ENCODE results near the gene ZSCAN29. TPM values are rescaled to one million over a fixed set of nuclear protein-coding genes. Genes with fewer than 3 reads are reported as not detected.

Gene ZSCAN29
- total RNA-seq, 4 donors from 2014 or later = 5.4 to 39.3 (median 20.5) TPM

DNA sequence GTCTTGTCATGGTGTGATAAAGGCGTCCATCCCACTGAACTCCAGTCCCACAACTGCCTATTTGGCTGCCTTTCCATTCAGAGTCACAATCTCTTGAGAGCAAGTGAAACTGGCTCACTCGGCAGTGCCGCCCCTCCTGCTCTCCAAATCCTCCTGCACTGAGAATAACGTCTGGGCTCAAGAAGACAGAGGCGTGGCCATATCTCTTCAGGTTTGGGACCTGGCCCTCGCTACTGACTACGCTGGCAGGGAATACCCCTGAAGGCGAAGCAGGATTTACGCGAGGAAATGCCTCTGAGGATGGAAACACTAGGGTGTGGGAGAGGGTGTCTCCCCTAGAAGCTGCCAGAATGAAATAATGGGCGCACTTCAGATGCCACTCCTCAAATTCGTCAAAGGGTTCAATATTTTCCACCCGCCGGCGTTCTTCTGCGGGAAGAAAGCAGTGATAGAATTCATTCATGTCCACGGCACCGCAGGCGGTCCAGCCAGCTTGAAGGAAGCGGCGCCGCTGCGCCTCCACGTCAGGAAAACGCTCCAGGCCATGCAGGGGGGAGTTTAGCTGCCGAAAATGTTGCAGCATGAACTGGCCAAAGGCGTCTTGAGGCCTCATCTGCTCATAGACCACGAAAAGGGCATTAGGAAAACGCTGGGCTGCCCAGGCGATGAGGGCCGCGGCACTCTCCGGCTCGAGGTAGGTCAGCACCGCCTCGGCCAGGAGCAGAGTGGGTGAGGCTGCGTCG lies 41.5 kb downstream of the ZSCAN29 start:
- TF ChIP-seq, protein P1, sequence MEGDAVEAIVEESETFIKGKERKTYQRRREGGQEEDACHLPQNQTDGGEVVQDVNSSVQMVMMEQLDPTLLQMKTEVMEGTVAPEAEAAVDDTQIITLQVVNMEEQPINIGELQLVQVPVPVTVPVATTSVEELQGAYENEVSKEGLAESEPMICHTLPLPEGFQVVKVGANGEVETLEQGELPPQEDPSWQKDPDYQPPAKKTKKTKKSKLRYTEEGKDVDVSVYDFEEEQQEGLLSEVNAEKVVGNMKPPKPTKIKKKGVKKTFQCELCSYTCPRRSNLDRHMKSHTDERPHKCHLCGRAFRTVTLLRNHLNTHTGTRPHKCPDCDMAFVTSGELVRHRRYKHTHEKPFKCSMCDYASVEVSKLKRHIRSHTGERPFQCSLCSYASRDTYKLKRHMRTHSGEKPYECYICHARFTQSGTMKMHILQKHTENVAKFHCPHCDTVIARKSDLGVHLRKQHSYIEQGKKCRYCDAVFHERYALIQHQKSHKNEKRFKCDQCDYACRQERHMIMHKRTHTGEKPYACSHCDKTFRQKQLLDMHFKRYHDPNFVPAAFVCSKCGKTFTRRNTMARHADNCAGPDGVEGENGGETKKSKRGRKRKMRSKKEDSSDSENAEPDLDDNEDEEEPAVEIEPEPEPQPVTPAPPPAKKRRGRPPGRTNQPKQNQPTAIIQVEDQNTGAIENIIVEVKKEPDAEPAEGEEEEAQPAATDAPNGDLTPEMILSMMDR (IDR thresholded peaks at IDR 0.05) = no peak
- TF ChIP-seq POLR2A (IDR thresholded peaks at IDR 0.05) = no peak
- intact Hi-C loops (cut with DNase I; ENCODE audit: low total_unique reads) = no loop called here
- H3K9me3 ChIP-seq = no peaks in the 10 kb centered on the region
- peak overlapping the region; percentile 61 to 92 for H3K4me3 ChIP-seq
- no peaks in the 10 kb centered on the region for H3K36me3 ChIP-seq
- DNase-seq = peak in 1 of 2 donors; percentile 19
- H3K27me3 ChIP-seq = no peaks in the 10 kb centered on the region
- peak overlapping the region; percentile 85 to 92 for H3K27ac ChIP-seq
- peaks cover 9 to 11% of the 10 kb centered on the region in 2 donors for H3K4me1 ChIP-seq

DNA sequence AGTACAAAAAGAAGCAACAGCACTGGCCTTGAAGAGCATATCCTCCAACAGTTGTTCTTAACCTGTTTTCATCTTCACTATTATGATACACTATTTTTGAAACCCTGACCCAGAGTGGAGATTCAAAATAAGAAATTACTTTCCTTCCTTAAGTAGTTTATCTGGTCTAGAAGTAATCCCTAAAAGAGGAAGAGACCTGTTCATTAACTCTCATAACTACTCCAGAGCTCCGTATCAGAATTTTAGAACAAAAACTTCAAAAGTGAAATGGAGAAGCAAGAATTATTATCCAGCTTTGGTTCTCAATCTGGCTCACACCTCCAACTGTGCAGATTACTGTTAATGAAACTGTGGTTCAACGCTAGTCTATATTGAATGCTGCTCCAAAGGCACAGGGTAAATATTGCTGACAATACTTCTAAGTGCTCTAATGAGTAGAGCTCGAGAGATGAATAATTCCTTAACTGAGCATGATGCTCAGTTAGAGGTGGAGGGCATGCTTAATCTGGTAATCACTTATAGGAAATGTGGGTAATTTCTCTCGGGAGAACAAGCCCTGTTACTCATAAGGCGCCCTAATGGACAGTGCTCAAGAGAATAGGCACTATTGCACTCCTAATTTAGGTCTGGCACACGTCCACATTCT lies 45.7 kb downstream of the ZSCAN29 start:
- no peak for TF ChIP-seq POLR2A (IDR thresholded peaks at IDR 0.05)
- TF ChIP-seq, protein P1 (IDR thresholded peaks at IDR 0.05) = no peak
- DNase-seq = no peak
- intact Hi-C loops (cut with DNase I; ENCODE audit: low total_unique reads) = no loop called here
- Histone ChIP-seq H3K27ac (no peak overlapping the region), H3K4me3 (no peak overlapping the region), H3K9me3 (no peaks in the 10 kb centered on the region), H3K4me1 (peaks cover 9 to 11% of the 10 kb centered on the region in 2 donors), H3K36me3 (no peaks in the 10 kb centered on the region), H3K27me3 (no peaks in the 10 kb centered on the region)

DNA sequence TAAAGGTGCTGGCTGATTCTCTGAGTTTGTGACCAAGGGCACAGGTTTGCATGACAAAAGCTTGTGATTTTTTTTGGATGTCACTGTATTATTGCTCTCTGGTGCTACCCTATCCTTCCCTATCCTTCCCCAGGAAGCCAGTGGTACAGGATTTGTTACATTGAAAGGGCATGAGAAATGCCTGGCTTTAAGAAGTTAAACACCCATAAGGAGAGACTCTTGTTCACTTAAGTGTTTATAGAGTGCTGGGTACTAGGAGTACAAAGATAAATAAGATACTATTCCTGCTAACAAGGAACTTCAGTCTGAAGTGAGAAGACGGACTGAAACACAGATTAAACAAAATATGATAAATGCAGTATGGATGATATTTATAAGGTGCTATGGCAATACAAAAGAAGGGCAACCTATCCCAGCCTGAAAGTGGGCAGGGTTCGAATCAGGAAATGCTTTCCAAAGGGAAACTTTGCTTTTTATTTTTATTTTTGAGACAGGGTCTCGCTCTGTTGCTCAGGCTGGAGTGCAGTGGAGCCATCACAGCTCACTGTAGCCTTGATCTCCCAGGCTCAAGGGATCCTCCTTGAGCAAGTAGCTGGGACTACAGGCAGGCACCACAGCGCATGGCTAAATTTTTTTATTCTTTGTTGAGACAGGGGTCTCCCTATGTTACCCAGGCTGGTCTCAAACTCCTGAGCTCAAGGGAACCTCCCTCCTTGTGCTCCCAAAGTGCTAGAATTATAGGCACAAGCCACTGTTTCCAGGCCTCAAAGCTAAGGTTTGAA lies 51.7 kb downstream of the ZSCAN29 start:
- no peak for DNase-seq
- no peak overlapping the region for H3K27ac ChIP-seq
- H3K4me3 ChIP-seq = no peak overlapping the region
- H3K36me3 ChIP-seq = no peaks in the 10 kb centered on the region
- TF ChIP-seq POLR2A (IDR thresholded peaks at IDR 0.05) = no peak
- TF ChIP-seq, protein P1 (IDR thresholded peaks at IDR 0.05) = no peak
- H3K4me1 ChIP-seq = peaks cover 0 to 7% of the 10 kb centered on the region in 2 donors
- intact Hi-C loops (cut with DNase I; ENCODE audit: low total_unique reads) = no loop called here
- no peaks in the 10 kb centered on the region for H3K27me3 ChIP-seq
- H3K9me3 ChIP-seq = no peaks in the 10 kb centered on the region

DNA sequence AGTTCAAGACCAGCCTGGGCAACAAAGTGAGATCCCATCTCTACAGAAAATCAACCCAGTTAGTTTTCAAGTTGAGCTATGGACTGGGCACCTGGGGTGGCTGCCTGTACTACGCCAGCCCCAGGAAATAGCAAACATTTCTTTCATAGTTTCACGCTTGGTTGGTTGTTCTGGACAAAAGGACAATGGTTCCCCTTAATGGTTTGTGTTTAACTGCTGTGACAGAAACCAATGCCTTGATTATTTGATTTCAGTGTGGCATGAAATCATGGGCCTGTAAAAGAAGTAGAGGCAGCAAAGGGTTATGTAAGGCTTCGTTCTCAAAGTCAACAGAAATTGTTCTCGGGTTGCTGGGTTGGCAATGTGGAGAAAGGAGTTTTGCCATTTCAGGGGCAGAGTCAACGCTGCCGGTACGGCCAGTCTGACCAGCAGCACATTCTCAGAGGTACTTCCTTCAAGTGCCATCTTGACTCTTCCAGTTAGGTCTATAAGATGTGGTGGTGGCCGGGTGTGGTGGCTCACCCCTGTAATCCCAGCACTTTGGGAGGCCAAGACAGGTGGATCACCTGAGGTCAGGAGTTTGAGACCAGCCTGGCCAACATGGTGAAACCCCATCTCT lies 53.2 kb downstream of the ZSCAN29 start:
- TF ChIP-seq, protein P1 (IDR thresholded peaks at IDR 0.05) = no peak
- no peak for TF ChIP-seq POLR2A (IDR thresholded peaks at IDR 0.05)
- Histone ChIP-seq H3K27ac (peak overlapping the region in 1 of 2 donors; percentile 74), H3K27me3 (no peaks in the 10 kb centered on the region), H3K4me3 (no peak overlapping the region), H3K36me3 (no peaks in the 10 kb centered on the region), H3K4me1 (peaks cover 0 to 7% of the 10 kb centered on the region in 2 donors), H3K9me3 (no peaks in the 10 kb centered on the region)
- intact Hi-C loops (cut with DNase I; ENCODE audit: low total_unique reads) = no loop called here
- no peak for DNase-seq
